Brain microvascular endothelial cell (primary cell): ENCODE measurements around the gene POLR2H.

Experiments
- DNase-seq: peaks from one replicate; pipeline ENCODE4 v3.0.0-alpha.2; 2020
- H3K27ac ChIP-seq: fragments of 250-450 bp; sonication (Bioruptor Pico); 2 replicates; pipeline ENCODE4 v1.5.1; 2020; ENCODE audit warnings: mild to moderate bottlenecking, moderate library complexity
- H3K27me3 ChIP-seq: fragments of 250-450 bp; sonication (Bioruptor Pico); replicated peaks from 2 replicates; pipeline ENCODE4 v1.5.1; 2020; ENCODE audit warnings: mild to moderate bottlenecking
- H3K36me3 ChIP-seq: fragments of 250-450 bp; sonication (Bioruptor Pico); replicated peaks from 2 replicates; pipeline ENCODE4 v1.5.1; 2020; ENCODE audit warnings: mild to moderate bottlenecking
- H3K4me3 ChIP-seq: 2 replicates; pipeline ENCODE4 v1.5.1; 2011; ENCODE audit warnings: low read depth, mild to moderate bottlenecking, control low read depth, low read length, moderate library complexity
- in situ Hi-C: cut with HindIII; loops from 2 replicates; pipeline ENCODE4 v1.10.0; 2017; ENCODE audit warnings: low sequenced_read_pairs, low pct_ligation_motif_present
- TF ChIP-seq, protein P1 (sequence below): IDR thresholded peaks from 2 replicates; pipeline ENCODE4 v1.5.1; 2011; ENCODE audit warnings: low read depth, mild to moderate bottlenecking, moderate library complexity, low read length, control low read depth, inconsistent platforms; ENCODE audit errors: missing control alignments

The POLR2H gene

DNA sequence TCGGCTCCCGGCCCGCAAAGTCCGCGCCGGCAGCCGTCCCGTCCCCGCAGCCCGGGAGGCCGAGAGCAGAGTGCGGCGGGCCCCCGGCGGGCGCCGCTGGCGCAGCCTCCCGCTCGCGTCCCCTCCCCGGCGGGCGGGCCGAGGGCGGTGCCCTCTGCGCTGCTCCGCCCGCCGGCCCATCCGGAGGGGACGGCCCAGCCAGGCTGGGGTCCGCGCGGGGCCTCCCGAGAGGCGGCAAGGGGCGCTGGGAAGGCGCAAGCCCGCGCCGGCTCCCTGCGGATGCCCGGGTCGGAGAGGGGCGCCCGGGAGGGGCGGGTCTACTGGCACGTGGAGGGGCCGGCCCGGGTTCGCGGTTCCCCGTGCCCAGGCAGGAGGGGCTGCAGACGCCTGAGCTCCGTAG is at the start of gene POLR2H, which contains the start of gene CLCN2:
POLR2H (plus strand) TSS at position 179 of the 400 bp plus-strand sequence. CDS start 1,783 bp downstream, outside the sequence.
CLCN2 (minus strand) TSS at position 74 of the 400 bp plus-strand sequence. CDS start 126 bp downstream, outside the sequence.
- peak within 1 kb of the TSS; percentile 98 for H3K27ac ChIP-seq
- TF ChIP-seq, protein P1, sequence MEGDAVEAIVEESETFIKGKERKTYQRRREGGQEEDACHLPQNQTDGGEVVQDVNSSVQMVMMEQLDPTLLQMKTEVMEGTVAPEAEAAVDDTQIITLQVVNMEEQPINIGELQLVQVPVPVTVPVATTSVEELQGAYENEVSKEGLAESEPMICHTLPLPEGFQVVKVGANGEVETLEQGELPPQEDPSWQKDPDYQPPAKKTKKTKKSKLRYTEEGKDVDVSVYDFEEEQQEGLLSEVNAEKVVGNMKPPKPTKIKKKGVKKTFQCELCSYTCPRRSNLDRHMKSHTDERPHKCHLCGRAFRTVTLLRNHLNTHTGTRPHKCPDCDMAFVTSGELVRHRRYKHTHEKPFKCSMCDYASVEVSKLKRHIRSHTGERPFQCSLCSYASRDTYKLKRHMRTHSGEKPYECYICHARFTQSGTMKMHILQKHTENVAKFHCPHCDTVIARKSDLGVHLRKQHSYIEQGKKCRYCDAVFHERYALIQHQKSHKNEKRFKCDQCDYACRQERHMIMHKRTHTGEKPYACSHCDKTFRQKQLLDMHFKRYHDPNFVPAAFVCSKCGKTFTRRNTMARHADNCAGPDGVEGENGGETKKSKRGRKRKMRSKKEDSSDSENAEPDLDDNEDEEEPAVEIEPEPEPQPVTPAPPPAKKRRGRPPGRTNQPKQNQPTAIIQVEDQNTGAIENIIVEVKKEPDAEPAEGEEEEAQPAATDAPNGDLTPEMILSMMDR, result no peak
- H3K36me3 ChIP-seq, result peaks cover 4% of the 10 kb centered on the region
- no peak for DNase-seq
- H3K4me3 ChIP-seq, result peak within 1 kb of the TSS; percentile 82
- H3K27me3 ChIP-seq, result no peaks in the 10 kb centered on the region
- in situ Hi-C loops, result loop anchor here (25.0 kb wide), 1 partner anchor 176 kb away; no protein-coding TSS in a partner anchor

DNA sequence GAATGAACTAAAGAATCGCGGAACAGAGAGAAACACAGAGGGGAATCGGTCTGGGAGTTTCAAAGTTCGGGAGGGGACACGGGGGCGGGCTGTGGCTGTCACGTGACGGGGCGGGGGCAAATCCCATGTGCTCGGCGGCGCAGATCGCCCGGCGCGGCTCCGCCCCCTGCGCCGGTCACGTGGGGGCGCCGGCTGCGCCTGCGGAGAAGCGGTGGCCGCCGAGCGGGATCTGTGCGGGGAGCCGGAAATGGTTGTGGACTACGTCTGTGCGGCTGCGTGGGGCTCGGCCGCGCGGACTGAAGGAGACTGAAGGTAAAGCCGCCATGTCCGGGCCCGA is 47.2 kb upstream of the POLR2H start, which contains the start of gene EIF4G1:
EIF4G1 (plus strand) TSS at position 244 of the 337 bp plus-strand sequence. CDS start 1,191 bp downstream, outside the sequence.
- Histone ChIP-seq H3K36me3 (peaks cover 28% of the 10 kb centered on the region), H3K27me3 (no peaks in the 10 kb centered on the region), H3K27ac (peak within 1 kb of the TSS; percentile 95), H3K4me3 (peak within 1 kb of the TSS; percentile 87)
- in situ Hi-C loops, result no loop called here
- TF ChIP-seq, protein P1, result no peak
- DNase-seq, result peak; percentile 87

DNA sequence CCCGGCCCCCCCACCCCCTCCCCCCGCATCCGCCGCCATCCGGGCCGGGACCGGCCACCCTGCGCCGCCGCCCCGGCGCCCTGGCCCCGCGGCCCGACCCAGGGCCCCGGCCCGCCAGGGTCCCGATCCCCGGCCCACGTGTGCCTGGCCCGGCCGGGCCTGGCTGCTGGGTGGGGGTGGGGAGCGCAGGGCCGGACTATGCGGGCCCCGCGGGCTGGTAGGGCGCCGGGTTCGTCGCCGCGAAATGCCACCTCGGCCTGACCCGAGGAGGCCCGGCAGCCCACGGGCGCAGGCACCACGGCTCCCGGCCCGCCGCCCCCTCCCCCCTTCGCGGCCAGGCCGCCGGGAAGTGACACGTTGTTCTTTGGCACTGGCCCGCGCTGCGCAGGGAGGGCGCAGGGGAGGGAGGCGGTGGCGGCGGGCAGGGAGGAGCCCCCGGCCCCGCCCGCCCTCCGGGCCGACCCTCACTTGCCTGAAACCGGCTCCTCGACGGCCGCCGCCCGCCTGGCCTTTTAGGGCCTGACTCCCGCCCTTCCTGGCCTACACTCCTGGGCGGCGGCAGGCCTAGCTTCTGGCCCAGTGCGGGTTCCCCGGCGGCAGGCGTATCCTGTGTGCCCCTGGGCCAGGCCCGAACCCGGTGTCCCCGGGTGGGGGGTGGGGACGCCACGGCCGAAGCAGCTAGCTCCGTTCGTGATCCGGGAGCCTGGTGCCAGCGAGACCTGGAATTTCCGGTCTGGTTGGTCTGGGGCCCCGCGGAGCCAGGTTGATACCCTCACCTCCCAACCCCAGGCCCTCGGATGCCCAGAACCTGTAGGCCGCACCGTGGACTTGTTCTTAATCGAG is 46.6 kb upstream of the POLR2H start:
- peak; percentile 47 for DNase-seq
- Histone ChIP-seq H3K27ac (peak overlapping the region; percentile 95), H3K36me3 (peaks cover 30% of the 10 kb centered on the region), H3K27me3 (no peaks in the 10 kb centered on the region), H3K4me3 (peak overlapping the region; percentile 87)
- in situ Hi-C loops, result no loop called here
- TF ChIP-seq, protein P1, result no peak

DNA sequence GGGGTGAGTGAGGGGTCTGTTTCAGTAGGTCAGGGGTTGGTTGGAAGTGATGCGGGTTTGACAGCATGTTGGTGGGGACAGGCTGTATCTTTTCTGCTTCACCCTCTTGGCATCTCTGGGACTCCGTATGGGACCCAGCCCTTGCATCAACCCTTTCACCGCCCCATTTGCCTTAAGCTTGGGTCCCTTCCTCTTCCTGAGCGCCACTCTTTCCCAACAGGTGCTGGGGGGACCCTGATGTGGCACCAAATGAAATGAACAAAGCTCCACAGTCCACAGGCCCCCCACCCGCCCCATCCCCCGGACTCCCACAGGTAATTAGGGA is 46.0 kb upstream of the POLR2H start:
- no peaks in the 10 kb centered on the region for H3K27me3 ChIP-seq
- TF ChIP-seq, protein P1, result no peak
- H3K4me3 ChIP-seq, result peak overlapping the region; percentile 87
- peaks cover 33% of the 10 kb centered on the region for H3K36me3 ChIP-seq
- in situ Hi-C loops, result no loop called here
- no peak for DNase-seq
- H3K27ac ChIP-seq, result peak overlapping the region; percentile 95

DNA sequence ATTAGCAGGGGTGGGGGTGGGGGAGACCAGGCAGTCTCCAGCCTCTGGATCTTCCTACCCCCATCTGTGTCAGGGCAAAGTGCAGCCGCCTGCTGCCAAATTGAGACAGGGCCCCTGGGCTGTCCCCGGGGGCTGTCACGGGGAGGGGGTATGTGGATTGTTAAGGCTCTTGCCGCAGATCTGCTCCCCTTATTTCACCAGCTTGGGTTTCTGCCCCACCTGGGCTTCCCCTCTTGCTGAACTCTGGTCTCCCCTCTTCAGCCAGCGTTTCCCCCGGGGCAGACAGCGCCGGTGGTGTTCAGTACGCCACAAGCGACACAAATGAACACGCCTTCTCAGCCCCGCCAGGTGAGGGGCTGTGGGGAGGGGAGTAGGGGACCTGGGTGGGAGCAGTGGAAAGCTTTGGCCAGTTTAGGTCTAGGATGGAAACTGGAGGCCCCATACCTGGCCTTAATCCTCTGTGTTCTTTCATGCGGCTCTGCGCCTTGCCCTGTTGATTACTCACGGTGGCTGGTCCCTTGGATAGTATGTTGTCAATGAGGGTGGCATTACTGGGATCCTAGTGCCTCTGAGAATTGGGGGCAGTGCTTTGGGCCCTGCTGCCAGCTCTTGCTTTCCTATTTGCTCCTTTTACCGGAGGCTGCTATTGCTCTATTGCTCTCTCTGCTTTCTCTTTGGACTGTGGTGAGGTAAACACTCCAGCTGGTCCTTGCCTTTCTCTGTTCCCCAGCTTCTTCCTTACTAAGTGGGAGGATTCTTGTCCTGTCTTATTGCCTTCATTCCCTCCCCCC is 45.4 kb upstream of the POLR2H start:
- in situ Hi-C loops, result no loop called here
- H3K27ac ChIP-seq, result peak overlapping the region; percentile 9
- no peak for DNase-seq
- TF ChIP-seq, protein P1, result no peak
- peak overlapping the region; percentile 87 for H3K4me3 ChIP-seq
- no peaks in the 10 kb centered on the region for H3K27me3 ChIP-seq
- peaks cover 38% of the 10 kb centered on the region for H3K36me3 ChIP-seq
